AG09309 (cell line): ENCODE data around the gene PNO1.
"Not testable (repeated sequence)": the region's sequence is repeated elsewhere in the genome, so short reads cannot be mapped to it uniquely, and the experiment has no call there.

Experiments
- DNase-seq: peaks from one replicate; pipeline ENCODE4 v3.0.0-alpha.2; 2010; ENCODE audit warnings: low read depth
- H3K4me3 ChIP-seq: 2 replicates; pipeline ENCODE4 v1.5.1; 2011; ENCODE audit warnings: mild to moderate bottlenecking, low read depth, low read length, moderate library complexity; ENCODE audit not compliant: control insufficient read depth
- TF ChIP-seq, protein P1 (sequence below): IDR thresholded peaks from 2 replicates; pipeline ENCODE4 v1.5.1; 2011; ENCODE audit warnings: mild to moderate bottlenecking, low read depth, low read length, inconsistent platforms; ENCODE audit not compliant: insufficient read depth, control insufficient read depth; ENCODE audit errors: missing control alignments

The PNO1 gene

DNA sequence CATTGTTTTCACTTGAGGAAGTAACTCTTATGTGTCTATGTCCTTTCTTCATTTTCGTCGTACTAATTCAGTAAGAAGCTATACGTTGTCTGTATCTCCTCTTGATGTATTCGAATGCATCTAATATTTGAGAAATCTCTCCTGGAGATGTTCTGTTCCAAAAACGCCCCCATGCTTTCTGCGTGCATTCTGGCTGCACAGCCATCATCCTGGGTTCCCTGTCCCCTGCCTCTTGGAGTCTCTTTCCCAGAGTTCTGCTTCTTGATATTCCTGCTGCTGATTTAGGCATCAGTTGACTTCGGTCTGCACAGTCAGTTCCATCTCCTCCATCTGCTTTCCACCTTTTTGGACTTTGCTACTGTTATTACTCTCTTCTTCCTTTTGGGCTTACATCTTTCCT, 13.5 kb downstream of the PNO1 start:
- TF ChIP-seq, protein P1, sequence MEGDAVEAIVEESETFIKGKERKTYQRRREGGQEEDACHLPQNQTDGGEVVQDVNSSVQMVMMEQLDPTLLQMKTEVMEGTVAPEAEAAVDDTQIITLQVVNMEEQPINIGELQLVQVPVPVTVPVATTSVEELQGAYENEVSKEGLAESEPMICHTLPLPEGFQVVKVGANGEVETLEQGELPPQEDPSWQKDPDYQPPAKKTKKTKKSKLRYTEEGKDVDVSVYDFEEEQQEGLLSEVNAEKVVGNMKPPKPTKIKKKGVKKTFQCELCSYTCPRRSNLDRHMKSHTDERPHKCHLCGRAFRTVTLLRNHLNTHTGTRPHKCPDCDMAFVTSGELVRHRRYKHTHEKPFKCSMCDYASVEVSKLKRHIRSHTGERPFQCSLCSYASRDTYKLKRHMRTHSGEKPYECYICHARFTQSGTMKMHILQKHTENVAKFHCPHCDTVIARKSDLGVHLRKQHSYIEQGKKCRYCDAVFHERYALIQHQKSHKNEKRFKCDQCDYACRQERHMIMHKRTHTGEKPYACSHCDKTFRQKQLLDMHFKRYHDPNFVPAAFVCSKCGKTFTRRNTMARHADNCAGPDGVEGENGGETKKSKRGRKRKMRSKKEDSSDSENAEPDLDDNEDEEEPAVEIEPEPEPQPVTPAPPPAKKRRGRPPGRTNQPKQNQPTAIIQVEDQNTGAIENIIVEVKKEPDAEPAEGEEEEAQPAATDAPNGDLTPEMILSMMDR, result no peak
- DNase-seq, result no peak
- no peak overlapping the region for H3K4me3 ChIP-seq

DNA sequence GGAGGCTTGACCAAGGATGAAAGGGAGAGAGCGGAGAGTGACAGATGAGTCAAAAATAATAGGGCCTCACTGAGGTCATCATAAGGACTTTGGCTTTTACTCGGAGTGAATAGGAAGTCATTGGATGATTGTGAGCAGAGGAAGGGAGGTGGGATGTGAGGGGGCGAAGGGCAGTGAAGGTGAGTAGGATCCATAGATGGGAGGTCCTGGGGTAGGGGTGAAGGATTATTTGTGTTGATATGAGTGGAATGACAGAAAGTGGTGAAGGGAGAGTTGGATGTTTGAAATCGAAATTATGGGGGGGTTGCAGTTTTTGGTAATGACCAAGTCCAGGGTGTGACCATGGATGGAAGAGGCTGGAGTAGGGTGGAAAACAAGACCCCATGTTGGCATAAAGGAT, 14.0 kb downstream of the PNO1 start:
- no peak overlapping the region for H3K4me3 ChIP-seq
- TF ChIP-seq, protein P1, result no peak
- DNase-seq, result no peak

DNA sequence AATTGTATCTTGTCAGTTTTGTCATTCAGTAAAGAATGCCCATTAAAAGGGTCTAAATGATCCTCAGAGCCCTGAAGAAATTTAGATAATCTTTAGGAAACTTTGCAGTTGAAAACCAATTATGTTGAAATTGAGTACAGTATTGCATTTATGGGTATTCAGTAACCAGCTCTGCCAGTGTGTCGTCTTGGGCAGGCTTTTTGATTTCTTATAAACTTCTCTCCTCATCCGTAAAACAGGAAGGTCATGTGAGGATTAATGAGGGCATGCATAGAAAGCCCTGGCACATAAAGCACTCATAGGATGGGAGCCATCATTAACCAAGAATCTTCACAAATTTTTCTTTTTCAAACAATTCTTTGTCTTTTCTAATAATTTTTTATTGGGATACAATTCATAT, 14.8 kb downstream of the PNO1 start:
- no peak for DNase-seq
- TF ChIP-seq, protein P1, result no peak
- no peak overlapping the region for H3K4me3 ChIP-seq

DNA sequence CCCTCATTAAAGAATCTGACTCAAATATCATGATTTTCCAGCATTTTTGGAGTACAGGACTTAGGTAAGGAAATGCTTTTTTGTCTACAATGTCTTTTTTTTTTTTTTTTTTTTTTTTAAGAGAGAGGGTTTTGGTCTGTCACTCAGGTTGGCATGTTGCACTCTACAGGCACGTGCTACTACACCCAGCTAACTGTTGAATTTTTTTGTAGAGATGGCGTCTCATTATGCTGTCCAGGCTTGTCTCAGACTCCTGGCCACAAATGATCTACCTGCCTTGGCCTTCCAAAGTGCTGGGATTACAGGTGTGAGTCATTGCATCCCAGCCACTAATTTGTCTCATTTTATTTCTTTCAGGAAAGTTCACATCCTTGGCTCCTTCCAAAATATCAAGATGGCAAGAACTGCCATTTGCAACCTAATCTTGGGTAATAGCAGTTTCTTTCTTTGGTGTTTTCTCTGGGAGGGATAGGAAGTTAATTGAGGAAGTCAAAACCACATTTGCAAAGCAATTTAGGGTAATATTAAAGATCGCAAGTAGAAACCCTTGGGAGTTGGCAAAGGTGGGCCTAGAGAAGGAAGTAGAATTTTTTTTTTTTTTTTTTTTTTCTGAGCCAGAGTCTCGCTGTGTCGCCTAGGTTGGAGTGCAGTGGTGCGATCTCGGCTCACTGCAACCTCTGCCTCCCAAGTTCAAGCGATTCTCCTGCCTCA, 15.5 kb downstream of the PNO1 start:
- TF ChIP-seq, protein P1, result no peak
- H3K4me3 ChIP-seq, result no peak overlapping the region
- DNase-seq, result no peak

DNA sequence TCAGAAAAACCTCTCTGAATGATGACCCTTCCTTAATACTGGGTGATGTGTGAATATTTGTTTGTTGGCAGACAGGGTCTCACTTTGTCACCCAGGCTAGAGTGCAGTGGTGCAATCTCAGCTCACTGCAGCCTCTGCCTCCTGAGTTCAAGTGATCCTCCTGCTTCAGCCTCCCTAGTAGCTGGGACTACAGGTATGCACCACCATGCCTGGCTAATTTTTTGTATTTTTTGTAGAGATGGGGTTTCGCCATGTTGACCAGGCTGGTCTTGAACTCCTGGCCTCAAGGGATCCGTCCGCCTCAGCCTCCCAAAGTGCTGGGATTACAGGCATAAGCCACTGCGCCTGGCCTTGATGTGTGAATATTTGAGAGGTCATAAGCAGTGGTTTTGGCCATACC, 17.5 kb downstream of the PNO1 start:
- DNase-seq, H3K4me3 ChIP-seq: not testable (repeated sequence)

DNA sequence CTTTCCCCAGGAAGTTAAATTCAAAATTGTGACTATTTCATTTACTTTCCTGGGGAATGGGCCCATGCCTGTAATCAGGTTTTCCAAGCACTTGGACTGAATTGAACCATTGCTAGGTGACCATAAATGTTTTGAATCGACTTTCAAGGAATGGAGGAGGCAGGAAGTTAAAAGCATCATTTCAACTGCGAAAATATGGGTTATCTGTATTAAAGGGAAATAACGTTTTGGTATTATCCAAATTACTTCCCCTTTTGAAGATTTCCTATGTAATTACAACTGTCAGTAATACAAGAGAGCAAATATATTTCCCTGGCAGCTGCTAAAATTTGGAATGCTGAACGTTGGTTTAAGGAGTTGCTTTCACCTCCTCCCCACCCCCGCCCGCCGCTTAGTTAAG, 19.0 kb downstream of the PNO1 start:
- TF ChIP-seq, protein P1, result no peak
- no peak overlapping the region for H3K4me3 ChIP-seq
- DNase-seq, result no peak

DNA sequence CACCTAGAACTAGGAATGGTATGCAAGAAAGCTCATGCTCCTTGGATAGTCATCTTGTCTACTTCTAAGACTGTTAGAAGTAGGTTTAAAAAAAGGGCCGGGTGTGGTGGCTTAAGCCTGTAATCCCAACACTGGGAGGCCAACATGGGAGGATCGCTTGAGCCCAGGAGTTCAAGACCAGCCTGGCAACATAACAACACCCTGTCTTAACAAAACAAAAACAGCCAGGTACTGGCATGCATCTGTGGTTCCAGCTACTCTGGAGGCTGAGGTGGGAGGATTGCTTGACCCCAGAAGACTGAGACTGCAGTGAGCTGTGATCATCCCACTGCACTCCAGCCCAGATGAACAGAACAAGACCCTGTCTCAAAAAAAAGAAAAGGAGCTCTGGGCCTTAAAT, 19.9 kb downstream of the PNO1 start:
- DNase-seq, result no peak
- H3K4me3 ChIP-seq, result no peak overlapping the region

More for the DNA sequence above, 19.9 kb downstream of the PNO1 start:
- TF ChIP-seq, protein P1, result no peak
